Measurements from ENCODE around the gene TMEM132E.

DNA sequence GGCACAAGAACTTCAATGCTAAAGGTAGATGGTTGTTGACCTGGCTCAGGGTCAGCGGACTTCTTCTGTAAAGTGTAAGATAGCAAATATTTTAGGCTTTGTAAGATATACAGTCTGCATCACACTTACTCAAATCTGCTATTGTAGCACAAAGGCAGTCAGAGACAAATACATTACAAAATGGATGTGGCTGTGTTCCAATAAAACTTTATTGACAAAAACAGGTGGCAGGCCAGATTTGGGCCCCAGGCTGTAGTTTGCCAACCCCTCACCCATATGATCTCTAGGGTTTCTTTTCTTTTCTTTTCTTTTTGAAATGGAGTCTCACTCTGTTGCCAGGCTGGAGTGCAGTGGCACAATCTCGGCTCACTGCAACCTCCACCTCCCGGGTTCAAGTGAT, 39.5 kb upstream of the TMEM132E start:
- TF ChIP-seq POLR2A (IDR thresholded peaks at IDR 0.05; ENCODE audit: low read length): no peak
- TF ChIP-seq GATA1 (IDR thresholded peaks at IDR 0.05; ENCODE audit: low read depth, low read length): no peak
